Measurements from ENCODE around the gene FYB1. TPM values are rescaled to one million over a fixed set of nuclear protein-coding genes. Genes with fewer than 3 reads are reported as not detected.

FYB1 gene
- total and polyA plus RNA-seq, 2 of the 4 experiments (the other 2 are of a cell fraction): not detected

DNA sequence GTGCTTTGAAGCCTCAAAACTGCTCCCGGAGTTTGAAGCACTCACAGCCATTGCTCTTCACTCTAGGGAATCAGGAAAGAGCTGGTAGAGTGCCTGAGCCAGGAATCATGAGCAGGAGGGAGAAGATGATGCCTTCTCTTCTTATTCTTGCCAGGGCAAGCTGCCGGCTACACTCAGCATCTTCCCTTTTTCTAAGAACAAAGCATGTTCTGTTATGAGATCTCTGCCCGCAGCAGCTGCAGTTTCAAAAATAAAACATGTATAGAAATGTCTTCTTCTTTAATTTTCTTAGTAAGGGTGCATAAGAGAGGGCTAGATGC, 87.3 kb downstream of the FYB1 start:
- Histone ChIP-seq H2AFZ (replicated peaks; ENCODE audit: low read length, poor library complexity) (no peak overlapping the region), H4K8ac (ENCODE audit: low read depth in 2 of 2, low read length in 2 of 2) (no peak overlapping the region), H2BK5ac (ENCODE audit: low read depth, low read length, poor library complexity, severe bottlenecking) (no peak overlapping the region), H2AK5ac (ENCODE audit: low read depth, low read length) (no peak overlapping the region), H3K4ac (ENCODE audit: low read depth, low read length) (no peak overlapping the region), H3K27me3 (ENCODE audit: control insufficient read depth, insufficient read depth, low read length) (no peaks in the 10 kb centered on the region), H2BK15ac (ENCODE audit: low read depth, low read length) (no peak overlapping the region), H3K56ac (ENCODE audit: extremely low read depth, insufficient read depth, low read length) (no peak overlapping the region), H2BK120ac (ENCODE audit: low read depth, low read length) (no peak overlapping the region), H2AK9ac (replicated peaks; ENCODE audit: low read depth, low read length, poor library complexity) (no peak overlapping the region), H3K9me3 (ENCODE audit: control insufficient read depth, insufficient read depth, low read length) (no peaks in the 10 kb centered on the region), H3K4me3 (ENCODE audit: insufficient read depth, low read depth, low read length) (no peak overlapping the region), H4K5ac (ENCODE audit: low read depth, low read length) (no peak overlapping the region), H3K27ac (ENCODE audit: insufficient read depth, low read length) (no peak overlapping the region), H3K23ac (ENCODE audit: low read depth, low read length) (no peak overlapping the region), H4K91ac (ENCODE audit: insufficient read depth, low read depth, low read length) (no peak overlapping the region), H3K18ac (ENCODE audit: low read depth, low read length) (no peak overlapping the region), H3K4me1 (ENCODE audit: control insufficient read depth, insufficient read depth, low read length) (no peaks in the 10 kb centered on the region), H3K9me1 (ENCODE audit: insufficient read depth, low read length) (no peaks in the 10 kb centered on the region), H3K36me3 (ENCODE audit: control insufficient read depth, insufficient read depth, low read length) (no peaks in the 10 kb centered on the region), H2BK20ac (ENCODE audit: low read depth, low read length) (no peak overlapping the region), H3K79me1 (ENCODE audit: low read depth in 1 of 2, low read length in 2 of 2) (no peaks in the 10 kb centered on the region), H3K4me2 (ENCODE audit: low read depth, low read length) (no peak overlapping the region), H3K9ac (ENCODE audit: low read depth, low read length) (no peak overlapping the region), H3K14ac (replicated peaks; ENCODE audit: low read depth, low read length) (no peak overlapping the region), H4K20me1 (ENCODE audit: insufficient read depth, low read length) (no peaks in the 10 kb centered on the region)
- TF ChIP-seq CTCF (conservative IDR thresholded peaks at IDR 0.05; ENCODE audit: low read depth, low read length) (no peak), RCOR1 (IDR thresholded peaks at IDR 0.05; ENCODE audit: insufficient replicate concordance, low read length) (no peak), SMC3 (IDR thresholded peaks at IDR 0.05; ENCODE audit: low read depth, low read length) (no peak), MAZ (IDR thresholded peaks at IDR 0.05; ENCODE audit: borderline replicate concordance, low read depth, low read length) (no peak)
- BruUV-seq (replicated peaks): no TSS peak
- dilution Hi-C loops (cut with HindIII; ENCODE audit: low sequenced_read_pairs, unreplicated experiment): no loop called here
- in situ Hi-C loops (cut with MboI; ENCODE audit: low sequenced_read_pairs): no loop called here
- WGBS, 2 experiments (ENCODE audit: extremely low coverage in 2 of 2, insufficient read length in 1 of 2): no CpG with 5 or more reads among the region's 3 CpGs
- ChIA-PET POLR2A (ENCODE audit: unreplicated experiment) (no interaction called here), CTCF (no interaction called here)
- DNase-seq: no peak
- no peak for ATAC-seq (ENCODE audit: low read depth)
- intact Hi-C loops (cut with micrococcal nuclease): no loop called here
